Parathyroid adenoma (tissue), 2 donors: Measurements from ENCODE around the gene FSTL5.

ENCODE experiments used
- H2AFZ ChIP-seq: fragments of 300-600 bp; sonication (generic); one replicate; pipeline ENCODE4 v1.7.0; 2017; ENCODE audit warnings: antibody characterized with exemption, mild to moderate bottlenecking
- H3K27ac ChIP-seq: fragments of 300-600 bp; sonication (generic); one replicate; pipeline ENCODE4 v1.7.0; 2017
- H3K27me3 ChIP-seq: fragments of 300-600 bp; sonication (generic); one replicate; pipeline ENCODE4 v1.7.0; 2017; ENCODE audit warnings: low read length; ENCODE audit not compliant: control insufficient read depth, insufficient read depth
- H3K36me3 ChIP-seq: fragments of 300-600 bp; sonication (generic); one replicate; pipeline ENCODE4 v1.7.0; 2017; ENCODE audit warnings: low read length; ENCODE audit not compliant: control insufficient read depth, insufficient read depth
- H3K4me1 ChIP-seq: fragments of 300-600 bp; sonication (generic); one replicate; pipeline ENCODE4 v1.7.0; 2017; ENCODE audit warnings: control low read depth
- H3K4me2 ChIP-seq: fragments of 300-600 bp; sonication (generic); one replicate; pipeline ENCODE4 v1.7.0; 2017; ENCODE audit warnings: low read length
- H3K4me3 ChIP-seq: fragments of 300-600 bp; sonication (generic); one replicate; pipeline ENCODE4 v1.7.0; 2017; ENCODE audit warnings: low read depth, low read length
- H3K79me2 ChIP-seq: fragments of 300-600 bp; sonication (generic); one replicate; pipeline ENCODE4 v1.7.0; 2017; ENCODE audit warnings: control low read depth
- H3K9ac ChIP-seq: fragments of 300-600 bp; sonication (generic); one replicate; pipeline ENCODE4 v1.7.0; 2017; ENCODE audit warnings: mild to moderate bottlenecking
- H3K9me3 ChIP-seq: fragments of 300-600 bp; sonication (generic); one replicate; pipeline ENCODE4 v1.7.0; 2017; ENCODE audit warnings: low read length; ENCODE audit not compliant: control insufficient read depth
- CTCF ChIP-seq: fragments of 300-600 bp; sonication (generic); IDR thresholded peaks from one replicate; pipeline ENCODE4 v1.7.0; 2017; ENCODE audit warnings: antibody characterized with exemption, mild to moderate bottlenecking
- donor health status: primary hyperparathyroidism.

FSTL5 gene

GRCh38 chr4:162151386-162151785 lies 12.4 kb downstream of the FSTL5 start:
- Histone ChIP-seq H3K27ac (no peak overlapping the region), H3K36me3 (no peaks in the 10 kb centered on the region), H2AFZ (no peak overlapping the region), H3K4me2 (no peak overlapping the region), H3K9ac (no peak overlapping the region), H3K79me2 (no peaks in the 10 kb centered on the region), H3K4me1 (no peaks in the 10 kb centered on the region), H3K9me3 (no peaks in the 10 kb centered on the region), H3K27me3 (no peaks in the 10 kb centered on the region), H3K4me3 (no peak overlapping the region)
- TF ChIP-seq CTCF, result no peak

- Histone ChIP-seq H3K4me3 (no peak overlapping the region), H3K9me3 (no peaks in the 10 kb centered on the region), H2AFZ (no peak overlapping the region), H3K36me3 (no peaks in the 10 kb centered on the region), H3K4me1 (no peaks in the 10 kb centered on the region), H3K27ac (no peak overlapping the region), H3K27me3 (no peaks in the 10 kb centered on the region), H3K79me2 (no peaks in the 10 kb centered on the region), H3K4me2 (no peak overlapping the region), H3K9ac (no peak overlapping the region)
- TF ChIP-seq CTCF, result no peak
Observed at GRCh38 chr4:162149644-162150043, 14.2 kb downstream of the FSTL5 start.

- TF ChIP-seq CTCF, result no peak
- no peaks in the 10 kb centered on the region for H3K36me3 ChIP-seq
- H3K9ac ChIP-seq, result no peak overlapping the region
- no peaks in the 10 kb centered on the region for H3K4me1 ChIP-seq
- no peaks in the 10 kb centered on the region for H3K9me3 ChIP-seq
- no peak overlapping the region for H3K4me3 ChIP-seq
- no peaks in the 10 kb centered on the region for H3K27me3 ChIP-seq
- no peaks in the 10 kb centered on the region for H3K79me2 ChIP-seq
- H3K27ac ChIP-seq, result no peak overlapping the region
- no peak overlapping the region for H2AFZ ChIP-seq
- no peak overlapping the region for H3K4me2 ChIP-seq
Observed at GRCh38 chr4:162140051-162140683, 23.6 kb downstream of the FSTL5 start.

GRCh38 chr4:162139412-162139811 lies 24.4 kb downstream of the FSTL5 start:
- H3K36me3 ChIP-seq, result no peaks in the 10 kb centered on the region
- H3K79me2 ChIP-seq, result no peaks in the 10 kb centered on the region
- H3K27ac ChIP-seq, result no peak overlapping the region
- H3K4me2 ChIP-seq, result no peak overlapping the region
- no peak overlapping the region for H3K4me3 ChIP-seq
- no peaks in the 10 kb centered on the region for H3K27me3 ChIP-seq
- no peak overlapping the region for H2AFZ ChIP-seq
- no peaks in the 10 kb centered on the region for H3K9me3 ChIP-seq
- TF ChIP-seq CTCF, result no peak
- H3K9ac ChIP-seq, result no peak overlapping the region
- H3K4me1 ChIP-seq, result no peaks in the 10 kb centered on the region

- TF ChIP-seq CTCF, result no peak
- Histone ChIP-seq H3K4me3 (no peak overlapping the region), H3K27ac (no peak overlapping the region), H2AFZ (no peak overlapping the region), H3K27me3 (no peaks in the 10 kb centered on the region), H3K9ac (no peak overlapping the region), H3K9me3 (no peaks in the 10 kb centered on the region), H3K4me1 (no peaks in the 10 kb centered on the region), H3K79me2 (no peaks in the 10 kb centered on the region), H3K36me3 (no peaks in the 10 kb centered on the region), H3K4me2 (no peak overlapping the region)
Observed at GRCh38 chr4:162131256-162131655, 32.5 kb downstream of the FSTL5 start.
